ENCODE data around the gene ATP5PO.
A peak's percentile ranks its signal among the peaks of the same experiment; 100 is the strongest.
"Not testable (repeated sequence)": the region's sequence is repeated elsewhere in the genome, so short reads cannot be mapped to it uniquely, and the experiment has no call there.

Gene ATP5PO

GRCh38 chr21:33940164-33940880 is 24.7 kb upstream of the ATP5PO start:
- no peak for DNase-seq (ENCODE audit: low spot score)

DNA sequence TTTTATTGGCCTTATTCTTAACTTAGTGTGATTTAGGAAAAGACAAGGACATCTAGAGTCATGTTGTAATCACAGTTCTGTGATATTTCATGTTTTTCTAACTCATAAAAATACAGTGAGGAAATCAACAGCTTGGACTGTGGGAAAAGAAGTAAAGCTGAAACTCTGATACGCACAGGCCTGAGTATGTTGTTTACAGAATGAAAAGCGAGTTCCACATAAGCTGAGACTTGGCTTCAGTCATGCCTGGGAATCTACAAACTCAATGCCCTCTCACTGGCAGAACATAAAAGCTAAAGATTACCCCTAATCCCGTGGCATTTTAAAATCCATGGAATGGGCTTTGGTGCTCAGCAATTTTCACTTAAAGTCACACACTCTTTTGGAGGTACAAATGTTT is 23.6 kb upstream of the ATP5PO start:
- DNase-seq (ENCODE audit: low spot score), result no peak

DNA sequence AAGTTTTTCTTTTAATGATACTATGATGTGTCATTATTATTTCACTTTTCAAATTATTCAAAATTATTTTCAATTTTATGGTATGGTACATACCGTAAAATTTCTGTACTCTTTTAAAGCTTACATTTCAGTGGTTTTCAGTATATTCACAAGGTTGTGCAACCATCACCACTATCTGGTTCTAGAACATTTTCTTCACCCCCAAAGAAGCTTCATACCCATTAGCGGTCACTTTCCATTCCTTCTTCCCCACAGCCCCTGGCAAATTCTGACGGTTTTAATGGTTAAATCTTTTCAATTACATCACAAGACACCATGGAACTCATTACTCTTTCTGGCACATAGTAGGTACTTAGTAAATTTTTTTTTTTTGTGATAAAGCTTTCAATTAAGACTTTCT is 22.8 kb upstream of the ATP5PO start:
- no peak for DNase-seq (ENCODE audit: low spot score)

- DNase-seq (ENCODE audit: low spot score), result no peak
These were observed 22.3 kb upstream of the ATP5PO start for GRCh38 chr21:33937931-33938339.

GRCh38 chr21:33937146-33937545 is 21.5 kb upstream of the ATP5PO start:
- DNase-seq (ENCODE audit: low spot score), result no peak

- DNase-seq (ENCODE audit: low spot score), result no peak
These were observed 20.9 kb upstream of the ATP5PO start for GRCh38 chr21:33936301-33937038.

DNA sequence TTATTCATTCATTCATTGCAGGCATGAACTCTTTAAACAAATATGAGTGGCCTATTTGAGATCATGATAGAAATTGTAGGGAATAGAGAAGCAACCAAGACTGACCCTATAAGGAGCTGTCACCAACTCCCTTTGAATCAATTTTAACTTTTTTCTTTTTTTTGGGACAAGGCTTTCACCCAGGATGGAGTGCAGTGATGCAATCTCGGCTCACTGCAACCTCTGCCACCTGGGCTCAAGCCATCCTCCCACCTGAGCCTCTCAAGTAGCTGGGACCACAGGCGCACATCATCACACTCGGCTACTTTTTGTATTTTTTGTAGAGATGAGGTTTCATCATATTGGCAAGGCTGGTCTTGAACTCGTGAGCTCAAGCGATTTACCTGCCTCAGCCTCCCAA is 17.1 kb upstream of the ATP5PO start:
- DNase-seq (ENCODE audit: low spot score), result no peak

DNA sequence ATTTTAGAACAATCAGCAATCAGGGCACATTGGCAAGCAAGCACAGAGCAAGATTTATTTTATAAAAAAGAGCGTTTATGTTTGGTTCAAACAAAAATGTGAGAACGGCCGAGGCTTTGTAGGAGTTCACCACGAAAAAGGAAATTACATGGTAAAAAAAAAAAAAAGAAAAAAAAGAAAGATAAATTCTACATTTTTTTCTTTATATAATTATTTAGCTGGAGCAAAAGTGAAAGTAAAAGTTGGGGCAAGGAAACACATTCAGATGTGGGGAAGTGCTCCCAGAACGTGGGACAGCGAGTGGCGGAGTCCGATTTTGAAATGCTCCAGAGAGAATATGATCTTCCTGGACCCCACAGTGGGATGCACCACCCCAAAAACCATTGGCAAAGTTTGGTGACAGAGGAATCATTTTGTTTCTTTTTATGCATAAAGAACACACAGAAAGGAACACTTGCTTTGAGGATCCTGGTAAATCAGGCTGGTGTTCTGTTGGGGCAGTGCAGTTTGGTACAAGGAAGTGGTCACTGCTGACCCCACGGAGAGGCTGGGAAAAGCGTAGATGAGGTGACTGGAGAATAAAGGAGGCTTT is 16.3 kb upstream of the ATP5PO start:
- DNase-seq (ENCODE audit: low spot score), result no peak

GRCh38 chr21:33931052-33931798 is 15.6 kb upstream of the ATP5PO start:
- DNase-seq (ENCODE audit: low spot score), result not testable (repeated sequence)

DNA sequence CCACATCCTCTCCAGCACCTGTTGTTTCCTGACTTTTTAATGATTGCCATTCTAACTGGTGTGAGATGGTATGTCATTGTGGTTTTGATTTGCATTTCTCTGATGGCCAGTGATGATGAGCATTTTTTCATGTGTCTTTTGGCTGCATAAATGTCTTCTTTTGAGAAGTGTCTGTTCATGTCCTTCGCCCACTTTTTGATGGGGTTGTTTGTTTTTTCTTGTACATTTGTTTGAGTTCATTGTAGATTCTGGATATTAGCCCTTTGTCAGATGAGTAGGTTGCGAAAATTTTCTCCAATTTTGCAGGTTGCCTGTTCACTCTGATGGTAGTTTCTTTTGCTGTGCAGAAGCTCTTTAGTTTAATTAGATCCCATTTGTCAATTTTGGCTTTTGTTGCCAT is 10.6 kb upstream of the ATP5PO start:
- not testable (repeated sequence) for DNase-seq (ENCODE audit: low spot score)

DNA sequence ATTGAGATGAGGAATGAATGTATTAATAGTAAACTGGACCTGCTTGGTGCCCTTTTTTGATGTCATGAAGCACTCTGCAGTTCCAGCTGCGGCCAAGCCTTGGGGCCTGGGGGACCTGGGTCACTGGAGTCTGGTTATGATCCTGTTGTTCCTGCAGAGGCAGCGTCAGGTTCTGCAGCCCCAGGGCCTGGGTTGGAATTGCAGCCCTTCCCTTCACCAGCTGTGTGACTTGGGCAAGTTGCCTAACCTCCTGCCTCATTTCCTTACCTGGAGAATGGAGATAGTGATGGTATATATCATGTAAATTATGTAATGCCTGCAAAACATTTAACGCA is 9.1 kb upstream of the ATP5PO start:
- DNase-seq (ENCODE audit: low spot score), result no peak

DNA sequence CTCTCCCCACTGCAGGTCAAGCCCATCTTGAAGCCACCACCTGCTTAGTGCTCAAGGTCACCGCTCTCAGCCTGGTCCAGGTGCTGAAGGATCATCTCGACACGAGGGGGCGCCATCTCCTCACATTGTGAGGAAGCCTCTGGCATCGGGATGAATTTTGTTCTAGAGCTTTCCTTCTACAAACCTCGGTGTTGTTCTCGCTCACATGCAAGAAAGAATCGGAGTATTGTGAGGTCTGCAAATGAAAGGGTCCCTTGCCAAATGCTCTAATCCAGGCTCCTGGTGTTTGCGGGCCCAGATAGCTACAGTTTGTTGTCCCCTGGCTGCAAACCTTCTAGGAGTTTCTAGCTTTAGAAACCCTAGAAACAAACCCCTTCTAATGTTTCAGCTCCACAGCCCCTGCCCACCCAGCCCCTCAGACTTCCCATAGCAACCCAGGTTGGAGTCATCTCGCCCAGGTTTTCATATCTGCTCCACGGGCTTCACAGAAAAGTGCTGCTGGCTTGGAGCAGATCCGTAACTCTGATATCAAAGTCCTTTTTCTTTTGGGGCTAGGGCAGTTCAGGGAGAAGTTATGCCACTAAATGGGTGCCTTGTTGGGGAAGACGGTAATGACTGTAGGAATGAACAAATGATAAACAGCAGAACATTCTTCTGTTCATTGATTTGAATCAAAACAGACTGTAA is 8.6 kb upstream of the ATP5PO start:
- DNase-seq (ENCODE audit: low spot score), result peak; percentile 49

DNA sequence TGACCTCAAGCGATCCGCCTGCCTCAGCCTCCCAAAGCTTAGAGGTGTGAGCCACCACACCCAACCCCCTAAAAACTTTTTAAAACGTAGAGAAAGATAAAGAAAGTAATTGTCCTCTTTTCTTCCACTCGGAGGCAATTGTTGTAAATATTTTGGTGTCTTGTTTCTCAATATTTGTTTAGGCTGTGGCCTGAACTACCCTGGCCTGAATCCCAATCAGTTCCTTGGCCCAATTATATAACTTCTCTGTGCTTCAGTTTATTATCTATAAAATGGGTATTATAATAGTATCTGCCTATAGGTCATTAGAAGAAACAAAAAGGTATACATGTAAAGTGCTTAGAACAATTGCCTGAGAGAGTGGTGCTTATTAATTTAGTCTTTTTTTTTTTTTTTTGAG is 1.8 kb upstream of the ATP5PO start:
- DNase-seq (ENCODE audit: low spot score), result no peak

DNA sequence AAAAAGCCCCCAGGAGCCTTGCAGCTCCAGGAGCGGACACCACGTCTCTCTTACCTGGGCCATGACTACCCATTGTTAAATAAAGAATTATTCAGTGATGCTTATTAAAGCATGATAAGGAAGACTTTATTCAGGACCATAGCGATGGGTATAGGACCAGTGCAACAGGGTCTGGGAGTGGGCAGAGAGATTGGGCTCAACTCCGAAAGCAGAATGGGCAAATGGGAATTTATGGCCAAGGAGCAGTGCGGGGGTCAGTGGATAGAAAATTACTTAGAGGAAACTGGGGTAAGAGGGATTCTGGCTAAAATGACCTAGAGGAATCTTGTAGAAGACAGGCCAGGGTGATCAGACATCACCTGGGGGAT is 580 bp upstream of the ATP5PO start:
- DNase-seq (ENCODE audit: low spot score), result no peak

DNA sequence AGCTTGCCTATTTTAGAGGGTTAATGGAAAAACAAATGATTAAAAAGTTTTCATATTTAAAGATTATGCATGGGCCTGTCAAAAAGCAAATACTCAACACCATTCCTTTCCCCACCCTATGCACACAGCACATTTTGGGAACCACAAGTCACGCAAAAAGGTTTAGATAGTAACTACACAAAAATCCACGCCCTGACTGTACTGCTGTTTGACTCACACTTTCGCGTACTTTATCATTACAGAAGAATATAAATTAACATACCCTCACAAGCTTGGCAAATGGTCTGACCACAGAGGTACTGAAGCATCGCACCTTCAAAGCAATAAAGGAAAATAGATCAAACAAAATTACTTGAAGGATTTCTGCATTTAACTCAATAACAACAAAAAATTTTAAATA is 1.4 kb downstream of the ATP5PO start:
- DNase-seq (ENCODE audit: low spot score), result no peak

- DNase-seq (ENCODE audit: low spot score), result no peak
These were observed 5.8 kb downstream of the ATP5PO start for GRCh38 chr21:33909756-33910155.

DNA sequence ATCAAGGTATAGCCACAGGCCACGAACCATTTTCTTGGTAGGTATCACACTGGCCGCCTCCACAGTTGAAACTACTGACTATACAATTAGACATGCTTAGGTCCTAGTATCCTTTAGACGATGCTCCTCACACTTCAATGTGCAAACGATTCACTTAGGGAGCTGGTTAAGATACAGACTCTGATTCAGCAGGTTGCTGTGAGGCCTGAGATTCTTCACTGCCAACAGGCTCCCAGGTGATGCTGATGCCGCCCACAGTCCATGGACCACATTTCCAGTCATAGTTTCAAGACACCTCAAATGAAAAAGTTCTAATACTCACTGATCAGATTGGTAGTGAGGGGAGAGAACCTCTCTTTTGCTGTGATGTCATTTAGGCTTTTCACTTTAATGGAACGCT is 6.8 kb downstream of the ATP5PO start:
- DNase-seq (ENCODE audit: low spot score), result no peak

DNA sequence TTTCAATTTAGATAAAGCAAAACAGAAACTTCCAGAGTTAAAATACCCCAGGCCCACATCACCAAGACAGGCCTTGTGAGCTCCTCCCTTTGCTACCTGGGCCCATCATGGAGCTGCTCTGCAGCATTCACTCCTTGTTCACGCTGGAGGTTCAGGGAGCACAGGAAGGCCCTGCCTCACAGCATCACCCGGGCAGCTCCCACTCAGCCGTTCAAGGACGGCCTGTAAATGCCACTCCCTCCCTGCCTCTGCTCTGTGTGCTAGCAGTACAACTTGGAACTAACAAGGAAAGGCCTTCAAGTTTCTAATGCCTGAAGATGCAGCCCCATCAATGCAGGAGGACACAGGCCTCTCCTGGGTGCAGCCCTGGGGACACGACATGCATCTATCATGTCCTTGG is 11.6 kb downstream of the ATP5PO start:
- DNase-seq (ENCODE audit: low spot score), result no peak

DNA sequence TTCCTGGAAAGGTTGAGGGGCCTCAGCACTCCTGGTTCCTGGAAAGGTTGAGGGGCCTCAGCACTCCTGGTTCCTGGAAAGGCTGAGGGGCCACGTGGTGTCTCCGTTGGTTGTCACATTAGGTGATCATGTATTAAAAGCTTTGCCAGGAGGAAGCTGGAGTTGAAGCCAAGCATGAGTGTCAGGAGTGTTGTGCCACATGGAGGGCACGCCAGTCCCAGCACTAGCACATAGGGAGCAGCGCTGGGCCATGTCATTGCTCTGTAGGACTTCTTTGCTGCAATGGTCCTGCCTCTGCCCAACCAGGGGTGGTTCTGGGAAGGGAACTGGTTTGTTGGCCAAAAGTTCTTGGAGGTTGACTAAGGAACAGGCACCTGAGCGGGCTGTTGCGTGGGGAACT is 13.3 kb downstream of the ATP5PO start:
- DNase-seq (ENCODE audit: low spot score), result no peak

- no peak for DNase-seq (ENCODE audit: low spot score)
These were observed 14.0 kb downstream of the ATP5PO start for GRCh38 chr21:33901412-33902288.

GRCh38 chr21:33899199-33899598 is 16.4 kb downstream of the ATP5PO start:
- DNase-seq (ENCODE audit: low spot score), result no peak

Data from HuH-7.5 (cell line).